DND-41 (cell line): Measurements from ENCODE around the gene RNF223.

Source experiments
- ATAC-seq: fragments of 200-7000 bp; cut with Tn5 transposase; 3 replicates; pipeline ENCODE4 v1.9.1; 2021; ENCODE audit warnings: low read depth; ENCODE audit not compliant: insufficient read depth
- DNase-seq: peaks from one replicate; pipeline ENCODE4 v3.0.0-alpha.2; 2020
- H2AFZ ChIP-seq: 2 replicates; pipeline ENCODE4 v1.6.0; 2012; ENCODE audit warnings: low read depth, low read length
- H3K27ac ChIP-seq: 2 replicates; pipeline ENCODE4 v1.5.1; 2012; ENCODE audit warnings: low read length, inconsistent platforms
- H3K27me3 ChIP-seq: fragments of 200-600 bp; sonication (generic); 2 replicates; pipeline ENCODE4 v1.6.0; 2012; ENCODE audit warnings: low read length, mild to moderate bottlenecking, inconsistent platforms; ENCODE audit not compliant: insufficient read depth, poor library complexity
- H3K36me3 ChIP-seq: 2 replicates; pipeline ENCODE4 v1.5.1; 2012; ENCODE audit warnings: low read length, inconsistent platforms; ENCODE audit not compliant: insufficient read depth
- H3K4me1 ChIP-seq: 2 replicates; pipeline ENCODE4 v1.5.1; 2012; ENCODE audit warnings: mild to moderate bottlenecking, low read length; ENCODE audit not compliant: insufficient read depth
- H3K4me2 ChIP-seq: 2 replicates; pipeline ENCODE4 v1.6.0; 2012; ENCODE audit warnings: mild to moderate bottlenecking, moderate library complexity, low read length, inconsistent platforms; ENCODE audit not compliant: insufficient read depth
- H3K4me3 ChIP-seq, 2 experiments: fragments of 200-600 bp in 1 of 2; shearing (Covaris generic) in 1 of 2; 2 replicates each; pipeline ENCODE4 v1.5.1; 2012 to 2016; ENCODE audit warnings: inconsistent platforms in 2 of 2, low read length in 2 of 2, mild to moderate bottlenecking in 2 of 2, low read depth in 1 of 2, moderate library complexity in 1 of 2
- H3K79me2 ChIP-seq: 2 replicates; pipeline ENCODE4 v1.6.0; 2012; ENCODE audit warnings: low read length, inconsistent platforms; ENCODE audit not compliant: insufficient read depth
- H3K9ac ChIP-seq: 2 replicates; pipeline ENCODE4 v1.6.0; 2012; ENCODE audit warnings: low read depth, mild to moderate bottlenecking, inconsistent platforms, low read length, moderate library complexity
- H3K9me3 ChIP-seq: 2 replicates; pipeline ENCODE4 v1.5.1; 2012; ENCODE audit warnings: low read length, moderate library complexity, mild to moderate bottlenecking, inconsistent platforms; ENCODE audit not compliant: insufficient read depth, severe bottlenecking
- H4K20me1 ChIP-seq: 2 replicates; pipeline ENCODE4 v1.6.0; 2012; ENCODE audit warnings: low read length; ENCODE audit not compliant: insufficient read depth
- CTCF ChIP-seq: IDR thresholded peaks from 2 replicates; pipeline ENCODE4 v1.5.1; 2012; ENCODE audit warnings: borderline replicate concordance, low read length, moderate library complexity, mild to moderate bottlenecking; ENCODE audit not compliant: poor library complexity, severe bottlenecking; ENCODE audit errors: extremely low read depth
- EZH2 ChIP-seq: IDR thresholded peaks from 3 replicates; pipeline ENCODE4 v1.6.1; 2012; ENCODE audit warnings: borderline replicate concordance, low read depth, mild to moderate bottlenecking, moderate library complexity, low read length, inconsistent platforms; ENCODE audit not compliant: severe bottlenecking

Gene RNF223

GRCh38 chr1:1046243-1046642 lies 27.9 kb downstream of the RNF223 start:
- H3K4me3 ChIP-seq = no peak overlapping the region
- peaks cover 17% of the 10 kb centered on the region for H3K36me3 ChIP-seq
- ATAC-seq = no peak
- no peak overlapping the region for H2AFZ ChIP-seq
- no peak overlapping the region for H3K27ac ChIP-seq
- no peak for DNase-seq
- H3K27me3 ChIP-seq = no peaks in the 10 kb centered on the region
- H3K9ac ChIP-seq = no peak overlapping the region
- no peak for TF ChIP-seq EZH2
- no peak for TF ChIP-seq CTCF
- peaks cover 1% of the 10 kb centered on the region; the same call in 1 of the 2 replicates for H3K4me1 ChIP-seq
- H4K20me1 ChIP-seq = peaks cover 17% of the 10 kb centered on the region
- H3K9me3 ChIP-seq = no peaks in the 10 kb centered on the region
- H3K79me2 ChIP-seq = no peaks in the 10 kb centered on the region
- H3K4me2 ChIP-seq = no peak overlapping the region

DNA sequence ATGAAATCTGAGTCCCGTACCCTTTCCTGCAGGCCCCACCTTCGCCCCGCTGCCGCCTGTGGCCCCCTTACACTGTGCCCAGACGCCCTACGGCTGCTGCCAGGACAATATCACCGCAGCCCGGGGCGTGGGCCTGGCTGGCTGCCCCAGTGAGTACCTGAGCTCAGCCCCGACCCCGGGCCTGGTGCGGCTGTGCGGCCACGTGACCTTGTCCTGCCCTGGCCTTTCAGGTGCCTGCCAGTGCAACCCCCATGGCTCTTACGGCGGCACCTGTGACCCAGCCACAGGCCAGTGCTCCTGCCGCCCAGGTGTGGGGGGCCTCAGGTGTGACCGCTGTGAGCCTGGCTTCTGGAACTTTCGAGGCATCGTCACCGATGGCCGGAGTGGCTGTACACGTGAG lies 29.0 kb downstream of the RNF223 start:
- H3K79me2 ChIP-seq = no peaks in the 10 kb centered on the region
- H3K9ac ChIP-seq = no peak overlapping the region
- TF ChIP-seq CTCF (no peak), EZH2 (no peak)
- H3K27me3 ChIP-seq = peaks cover 5% of the 10 kb centered on the region
- peaks cover 10% of the 10 kb centered on the region for H3K4me1 ChIP-seq
- H3K4me2 ChIP-seq = no peak overlapping the region
- DNase-seq = no peak
- H3K36me3 ChIP-seq = peaks cover 17% of the 10 kb centered on the region
- no peak overlapping the region for H3K27ac ChIP-seq
- H2AFZ ChIP-seq = no peak overlapping the region
- ATAC-seq = no peak
- H3K4me3 ChIP-seq = no peak overlapping the region
- H3K9me3 ChIP-seq = no peaks in the 10 kb centered on the region
- peaks cover 25% of the 10 kb centered on the region for H4K20me1 ChIP-seq

DNA sequence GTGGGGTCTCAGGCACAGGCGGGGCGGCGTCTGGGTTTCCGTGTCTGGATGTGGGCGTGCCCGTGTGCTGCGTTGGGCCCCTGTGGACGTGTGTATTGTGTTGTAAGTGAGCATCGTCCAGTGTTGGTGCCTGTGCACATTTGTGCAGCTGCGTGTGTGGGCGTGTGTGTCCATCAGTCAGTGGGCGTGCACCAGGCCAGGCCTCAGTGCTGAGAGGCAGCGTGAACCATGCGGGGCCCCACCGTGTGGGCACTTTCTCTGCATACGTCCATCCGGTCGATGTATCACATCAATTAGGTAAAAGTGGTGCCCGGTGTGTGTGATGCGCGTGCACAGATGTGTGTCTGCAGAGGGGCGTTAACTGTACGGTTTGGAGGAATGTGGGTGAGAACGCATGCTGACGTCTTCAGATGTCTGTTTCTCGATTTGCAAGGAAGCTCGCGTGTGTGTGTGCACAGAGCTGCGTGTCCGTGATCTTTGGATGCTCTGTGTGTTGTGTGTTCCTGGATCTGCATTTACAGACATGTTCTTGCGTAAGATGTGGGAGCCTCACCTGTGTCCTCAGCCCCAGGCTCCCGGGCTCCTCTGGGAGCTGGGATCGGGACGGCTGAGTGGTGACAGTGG lies 29.5 kb downstream of the RNF223 start:
- Histone ChIP-seq H3K36me3 (peaks cover 17% of the 10 kb centered on the region), H3K27ac (no peak overlapping the region), H3K9me3 (no peaks in the 10 kb centered on the region), H3K4me2 (no peak overlapping the region), H3K4me3 (no peak overlapping the region), H2AFZ (no peak overlapping the region), H3K27me3 (peaks cover 11% of the 10 kb centered on the region), H3K9ac (no peak overlapping the region), H3K79me2 (no peaks in the 10 kb centered on the region), H4K20me1 (peaks cover 30% of the 10 kb centered on the region), H3K4me1 (peaks cover 15% of the 10 kb centered on the region)
- TF ChIP-seq EZH2 (no peak), CTCF (no peak)
- DNase-seq = no peak
- no peak for ATAC-seq
